GM18520 (cell line): ENCODE data around the gene ZP1.
"Not testable (repeated sequence)": the region's sequence is repeated elsewhere in the genome, so short reads cannot be mapped to it uniquely, and the experiment has no call there.

Source experiments
- ATAC-seq: cut with Tn5 transposase; IDR thresholded peaks from one replicate; pipeline ENCODE4 v1.9.1; 2021; ENCODE audit not compliant: unreplicated experiment

The ZP1 gene

GRCh38 chr11:60906132-60906972 lies 39.0 kb downstream of the ZP1 start, which contains the start of gene PRPF19:
PRPF19 (minus strand) TSS chr11:60906585; CDS start chr11:60906382, 203 bp downstream.
- ATAC-seq = peak; percentile 73

- no peak for ATAC-seq
Measured at GRCh38 chr11:60908803-60909202, 41.5 kb downstream of the ZP1 start.

DNA sequence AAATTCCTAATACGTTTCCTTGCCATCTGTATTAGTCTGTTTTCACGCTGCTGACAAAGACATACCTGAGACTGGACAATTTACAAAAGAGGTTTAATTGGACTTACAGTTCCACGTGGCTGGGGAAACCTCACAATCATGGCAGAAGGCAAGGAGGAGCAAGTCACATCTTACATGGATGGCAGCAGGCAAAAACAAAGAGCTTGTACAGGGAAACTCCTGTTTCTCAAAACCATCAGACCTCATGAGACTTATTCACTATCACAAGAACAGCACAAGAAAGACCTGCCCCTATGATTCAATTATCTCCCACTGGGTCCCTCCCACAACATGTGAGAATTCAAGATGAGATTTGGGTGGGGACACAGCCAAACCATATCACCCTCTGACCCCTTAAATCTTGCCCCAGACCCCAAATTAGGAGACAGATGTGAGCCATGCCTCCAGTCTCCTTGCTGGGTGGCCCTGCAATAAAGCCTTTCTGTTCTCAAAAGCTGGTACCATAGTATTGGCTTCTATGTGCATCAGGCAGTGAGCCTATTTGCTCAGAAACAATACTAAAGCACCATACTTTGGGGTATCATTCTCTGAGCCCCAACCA lies 42.4 kb downstream of the ZP1 start:
- not testable (repeated sequence) for ATAC-seq

DNA sequence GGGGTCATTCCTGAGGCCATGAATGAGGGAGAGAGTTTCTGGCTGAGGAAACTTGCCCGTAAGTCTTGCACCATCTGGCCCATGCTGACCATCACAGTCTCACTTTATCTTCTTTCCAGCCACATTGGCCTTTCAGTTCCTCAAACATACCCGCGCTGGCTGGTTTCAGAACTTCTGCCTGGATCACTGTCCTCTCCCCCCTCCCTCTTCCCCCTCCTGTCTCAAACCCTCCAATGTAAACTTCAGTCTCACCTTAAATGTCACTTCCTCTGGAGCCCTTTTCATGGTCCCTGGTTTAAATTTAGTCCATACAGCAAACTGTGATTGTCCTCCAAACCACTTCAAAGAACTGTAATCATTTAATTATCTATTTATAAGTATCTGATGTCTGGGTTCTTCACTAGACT lies 42.9 kb downstream of the ZP1 start:
- peak; percentile 18 for ATAC-seq

DNA sequence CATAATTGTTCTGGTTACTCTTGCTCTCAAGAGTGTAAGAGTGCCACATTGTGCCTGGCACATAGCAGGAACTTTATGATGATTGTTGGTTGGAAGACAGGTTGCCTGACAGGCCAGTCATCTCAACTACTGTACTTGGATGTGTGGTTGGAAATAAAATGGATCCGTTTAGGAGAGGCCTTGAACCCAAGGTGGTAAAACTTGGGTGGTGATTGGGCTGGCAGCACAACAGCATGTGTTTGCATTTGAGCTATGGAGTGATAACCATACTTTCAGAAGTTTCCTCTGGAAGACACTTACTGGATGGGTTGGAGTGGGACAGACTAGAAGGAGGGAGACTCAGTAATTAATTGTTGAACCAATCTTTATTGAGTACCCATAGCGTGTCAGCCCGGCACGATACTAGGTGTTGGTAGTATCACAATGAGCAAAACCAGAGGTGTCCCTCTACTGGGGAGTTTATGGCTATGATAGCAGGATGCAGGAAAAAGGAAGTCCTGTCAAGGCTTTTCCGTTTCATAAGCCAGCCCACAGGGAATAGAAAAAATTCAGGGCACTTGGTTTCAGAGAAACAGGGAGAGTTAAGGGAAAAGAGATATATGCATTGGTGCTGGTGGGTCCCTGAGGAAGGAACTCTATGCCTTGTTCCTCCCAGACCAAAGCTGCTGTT lies 43.5 kb downstream of the ZP1 start:
- no peak for ATAC-seq

DNA sequence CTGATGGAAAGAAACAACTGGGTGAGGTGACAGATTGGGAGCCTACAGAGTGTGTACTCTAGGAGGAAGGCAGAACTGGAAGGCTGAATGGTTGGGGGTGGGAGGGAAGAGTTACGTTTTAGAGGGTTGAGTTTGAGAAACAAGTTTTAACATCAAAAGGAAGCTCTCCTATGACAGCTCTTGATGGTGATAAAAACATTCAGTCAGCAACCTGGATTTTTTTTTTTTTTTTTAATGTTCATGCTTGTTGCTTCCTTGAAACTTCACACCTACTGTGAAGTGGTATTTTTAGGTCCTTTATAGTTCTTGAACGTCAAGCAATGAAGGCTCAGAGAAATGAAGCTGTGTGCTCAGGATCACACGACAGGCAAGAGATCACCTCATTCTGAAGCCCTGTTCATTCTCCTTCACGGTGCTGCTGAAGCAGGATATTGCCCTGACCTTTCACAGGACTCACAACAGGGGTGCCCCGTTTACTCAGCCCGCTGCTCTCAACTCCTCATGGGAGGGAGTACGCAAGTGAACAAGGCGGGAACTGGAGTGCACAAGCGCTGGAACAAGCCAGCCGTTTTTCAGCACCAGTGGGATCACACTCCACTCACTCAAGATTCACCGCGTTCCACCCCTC lies 45.0 kb downstream of the ZP1 start:
- no peak for ATAC-seq

DNA sequence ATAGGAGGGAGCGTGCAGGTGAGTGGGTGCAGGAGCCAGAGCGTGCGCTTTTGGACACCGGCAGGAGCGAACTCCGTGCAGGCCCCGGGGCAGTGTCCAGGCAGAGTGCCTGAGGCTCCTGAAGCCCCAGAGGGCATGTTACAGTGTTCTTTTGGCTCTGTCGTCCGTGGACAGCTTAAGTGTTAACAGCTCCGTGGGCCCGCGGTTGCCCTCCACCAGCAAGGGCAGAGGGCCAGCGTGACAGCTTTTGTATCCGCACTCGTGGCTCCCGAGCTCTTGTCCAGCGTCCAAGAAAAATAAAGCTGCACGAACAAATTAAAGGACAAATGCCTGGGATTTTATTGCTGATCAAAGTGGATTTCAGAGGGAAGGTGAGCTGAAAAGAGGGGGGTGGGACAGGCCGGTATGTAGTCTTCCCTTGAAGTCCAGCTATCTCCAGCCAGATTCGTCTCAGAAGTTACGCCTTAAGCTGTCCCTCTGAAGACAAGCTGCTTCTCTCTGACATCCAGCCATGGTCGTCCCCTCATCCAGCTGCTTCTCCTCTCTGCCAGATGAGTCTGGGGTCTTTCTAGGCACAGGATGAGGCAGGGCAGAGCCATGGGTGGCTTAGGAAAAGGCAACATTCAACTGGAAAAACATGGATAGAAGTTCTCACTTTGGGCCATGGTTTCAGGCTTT lies 45.6 kb downstream of the ZP1 start:
- ATAC-seq = no peak

DNA sequence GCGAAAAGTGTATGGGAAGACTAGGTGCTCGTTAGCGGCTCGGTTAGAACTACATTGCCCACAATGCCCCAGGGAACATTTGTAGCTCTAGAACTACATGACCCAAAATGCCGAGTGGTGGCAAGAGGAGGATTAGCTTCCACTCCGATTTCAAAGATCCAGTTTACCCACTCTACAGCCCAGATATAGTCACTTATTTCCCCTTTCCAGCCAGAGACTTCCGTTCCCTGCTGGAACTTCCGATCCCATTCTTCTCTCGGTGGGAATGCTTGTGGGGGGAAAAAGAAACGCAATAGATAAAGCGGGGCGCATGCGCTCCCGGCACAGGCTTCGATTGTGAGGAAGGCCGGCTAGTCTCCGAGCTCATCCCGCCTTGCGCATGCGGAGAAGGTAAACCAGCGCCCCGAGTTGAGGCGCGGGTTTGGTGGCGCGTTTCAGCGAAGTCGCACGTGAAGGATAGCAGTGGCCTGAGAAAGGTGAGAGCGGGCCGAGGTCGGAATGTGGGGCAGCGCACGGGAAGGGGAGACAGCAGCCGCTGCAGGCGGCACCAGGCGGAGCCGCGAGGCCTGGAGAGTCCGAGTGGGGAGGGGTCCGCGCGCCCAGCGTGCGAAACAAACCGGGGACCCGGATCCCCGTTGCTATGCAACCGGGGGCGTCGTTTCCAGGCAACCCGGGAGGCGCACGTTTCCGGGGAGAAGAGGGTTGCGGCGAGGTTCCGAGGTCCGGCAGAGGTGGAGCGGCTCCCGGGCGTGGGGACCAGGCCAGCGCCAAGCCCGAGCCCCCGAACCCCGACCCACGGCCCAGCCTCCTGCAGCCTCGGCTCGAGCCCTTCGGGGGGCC lies 46.7 kb downstream of the ZP1 start, which contains the start of gene TMEM109:
TMEM109 (plus strand) TSS at position 366 of the 840 bp plus-strand sequence. CDS start 5,536 bp downstream, outside the sequence.
- peak; percentile 23 for ATAC-seq

DNA sequence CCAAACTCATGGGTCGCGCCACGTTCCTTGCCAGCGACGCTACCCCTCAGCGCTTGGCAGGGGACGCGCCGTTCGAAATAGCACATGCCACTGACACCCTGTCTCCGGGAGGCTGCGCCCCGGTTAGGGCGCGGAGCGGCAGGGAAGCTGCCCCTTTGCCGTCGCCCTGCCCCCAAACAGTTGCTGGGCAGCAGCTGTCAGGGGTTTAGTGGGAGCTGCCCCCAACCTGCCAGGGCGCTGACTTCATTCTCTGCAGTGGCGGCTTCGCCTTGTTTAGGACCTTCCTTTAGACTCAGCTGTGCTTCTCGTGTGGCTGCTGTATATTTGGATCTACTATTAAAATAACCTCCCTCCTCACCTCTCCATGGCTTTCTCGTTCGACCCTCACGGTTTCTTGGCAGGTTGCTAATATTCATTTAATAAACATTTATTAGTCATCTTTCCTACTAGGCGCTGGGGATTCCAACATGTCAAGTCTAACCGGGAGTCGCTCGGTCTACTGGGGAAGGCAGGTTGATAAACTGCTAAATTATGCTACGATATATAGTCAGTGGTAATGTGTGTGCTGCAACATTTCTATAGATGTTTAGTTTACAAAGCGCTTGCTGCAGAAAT lies 47.4 kb downstream of the ZP1 start:
- ATAC-seq = no peak

- ATAC-seq = peak; percentile 33
Measured at GRCh38 chr11:60915248-60915914, 48.0 kb downstream of the ZP1 start.

DNA sequence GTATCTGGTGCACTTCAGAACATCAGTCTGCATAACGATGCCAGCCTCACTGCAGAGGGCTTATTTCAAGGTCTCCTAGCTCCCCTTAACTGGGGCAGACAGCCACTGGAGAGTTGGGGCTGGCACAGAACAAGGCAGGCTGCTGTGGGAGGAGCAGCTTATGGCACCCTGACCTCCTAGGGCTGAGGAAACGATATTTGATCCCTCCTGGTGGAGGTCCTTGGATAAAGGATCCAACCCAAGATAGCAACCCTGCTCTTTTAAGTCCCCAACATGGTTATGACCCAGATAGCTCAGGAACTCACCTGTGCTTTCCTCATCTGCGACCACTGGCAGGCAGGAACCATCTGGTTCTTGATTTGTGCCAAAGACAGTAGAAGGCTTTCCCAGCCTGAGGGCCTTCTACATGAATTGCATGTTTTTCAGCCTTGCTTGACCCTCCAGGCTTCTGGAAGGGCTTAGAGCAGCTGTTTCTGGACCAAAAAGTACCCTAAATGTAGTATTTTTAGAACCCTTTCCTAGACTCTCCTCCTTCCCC lies 49.4 kb downstream of the ZP1 start:
- no peak for ATAC-seq

DNA sequence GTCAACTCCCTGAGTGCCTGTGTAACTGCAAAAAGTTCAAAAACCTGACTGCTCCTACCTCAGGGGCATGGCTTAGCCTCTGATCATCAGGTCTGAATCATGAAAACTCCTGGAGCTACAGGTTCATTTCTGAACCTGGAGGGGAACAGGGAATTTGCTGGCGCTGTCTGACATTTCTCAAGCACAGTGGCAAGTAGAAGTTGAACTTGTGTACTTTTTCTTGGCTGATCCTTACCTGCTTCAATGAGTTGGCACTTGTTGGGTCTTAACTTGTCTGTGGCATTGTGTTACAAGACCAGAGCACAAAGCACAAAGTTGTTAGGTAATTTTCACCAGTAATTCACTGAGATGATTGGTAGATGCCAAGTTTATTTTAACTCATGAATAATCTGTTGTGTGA lies 49.9 kb downstream of the ZP1 start:
- ATAC-seq = no peak

DNA sequence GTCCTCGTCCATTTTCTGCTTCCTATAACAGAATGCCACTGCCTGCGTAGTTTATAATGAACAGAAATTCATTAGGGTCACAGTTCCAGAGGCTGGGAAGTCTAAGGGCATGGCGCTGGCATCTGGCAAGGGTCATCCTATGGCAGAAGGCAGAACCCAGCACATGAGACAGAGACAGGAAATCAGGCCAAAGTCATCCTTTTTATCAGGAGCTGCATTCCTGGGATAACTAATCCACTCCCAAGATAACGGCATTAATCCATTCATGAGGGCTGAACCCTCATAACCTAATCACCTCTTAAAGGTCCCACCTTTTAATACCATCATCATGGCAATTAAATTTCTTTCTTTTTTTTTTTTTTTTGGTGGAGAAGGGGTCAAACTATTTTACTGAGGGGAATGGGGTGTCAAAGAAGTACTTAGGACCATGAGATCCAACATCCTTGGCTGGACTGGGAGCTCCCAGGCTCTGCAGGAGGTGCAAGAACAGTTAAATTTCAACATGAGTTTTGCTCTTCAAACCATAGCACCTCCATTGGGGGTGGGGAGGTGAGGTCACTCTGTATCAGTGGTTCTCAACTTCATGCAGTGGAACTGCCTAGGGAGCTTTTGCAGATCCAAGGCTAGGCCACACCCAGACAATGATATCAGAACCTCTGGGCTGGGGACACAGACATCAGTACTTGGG lies 51.1 kb downstream of the ZP1 start:
- ATAC-seq = no peak

DNA sequence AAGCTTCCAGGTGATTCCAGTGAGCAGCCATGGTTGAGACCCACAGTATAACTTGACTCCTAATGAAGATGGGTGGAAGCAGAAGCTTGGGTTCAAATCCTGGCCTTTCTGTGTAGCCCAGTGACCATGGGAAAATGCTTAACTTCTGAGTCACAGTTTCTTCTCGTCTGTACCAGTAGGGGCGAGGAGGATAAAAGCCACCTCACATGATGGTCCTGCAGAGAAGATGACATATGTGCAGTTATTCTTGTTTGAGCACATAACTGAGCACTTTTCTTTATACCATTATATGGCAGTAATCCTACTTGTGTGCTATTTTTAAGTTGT lies 51.6 kb downstream of the ZP1 start:
- no peak for ATAC-seq

GRCh38 chr11:60919320-60919719 lies 52.0 kb downstream of the ZP1 start:
- ATAC-seq = no peak

DNA sequence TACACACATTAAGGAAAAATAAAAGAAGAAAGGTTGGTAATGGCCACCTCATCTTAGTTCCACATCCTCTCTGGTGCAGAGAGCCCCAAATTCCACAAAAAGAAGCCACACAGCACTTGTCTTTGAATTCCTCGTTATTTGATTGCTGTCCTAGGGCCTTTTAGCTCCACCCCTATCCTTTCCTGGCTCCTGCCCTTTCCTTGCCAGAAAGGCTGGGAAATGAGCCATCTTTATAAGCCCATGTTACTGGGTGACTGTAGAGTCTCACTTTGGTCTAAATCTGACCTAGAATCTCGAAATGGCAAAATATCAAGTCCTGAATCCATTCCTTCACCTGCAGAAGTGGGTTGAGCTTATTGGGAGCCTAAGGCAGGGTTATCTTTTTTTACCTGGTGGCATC lies 52.6 kb downstream of the ZP1 start:
- ATAC-seq = no peak

DNA sequence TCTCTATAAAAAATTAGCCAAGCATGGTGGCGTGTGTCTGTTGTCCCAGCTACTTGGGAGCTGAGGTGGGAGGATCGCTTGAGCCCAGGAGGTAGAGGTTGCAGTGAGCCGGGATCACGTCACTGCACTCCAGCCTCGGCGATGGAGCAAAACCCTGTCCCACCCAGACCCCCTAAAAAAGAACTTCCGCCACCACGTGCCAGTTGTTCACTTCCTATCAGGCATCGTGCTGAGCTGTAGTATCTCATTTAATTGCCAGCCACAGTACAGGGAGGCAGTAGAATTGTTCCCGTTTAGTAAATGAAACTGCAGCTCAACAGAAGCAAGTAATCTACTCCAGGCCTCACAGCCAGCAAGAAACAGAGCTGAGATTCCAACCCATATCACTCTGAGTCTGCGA lies 53.9 kb downstream of the ZP1 start:
- ATAC-seq = no peak

DNA sequence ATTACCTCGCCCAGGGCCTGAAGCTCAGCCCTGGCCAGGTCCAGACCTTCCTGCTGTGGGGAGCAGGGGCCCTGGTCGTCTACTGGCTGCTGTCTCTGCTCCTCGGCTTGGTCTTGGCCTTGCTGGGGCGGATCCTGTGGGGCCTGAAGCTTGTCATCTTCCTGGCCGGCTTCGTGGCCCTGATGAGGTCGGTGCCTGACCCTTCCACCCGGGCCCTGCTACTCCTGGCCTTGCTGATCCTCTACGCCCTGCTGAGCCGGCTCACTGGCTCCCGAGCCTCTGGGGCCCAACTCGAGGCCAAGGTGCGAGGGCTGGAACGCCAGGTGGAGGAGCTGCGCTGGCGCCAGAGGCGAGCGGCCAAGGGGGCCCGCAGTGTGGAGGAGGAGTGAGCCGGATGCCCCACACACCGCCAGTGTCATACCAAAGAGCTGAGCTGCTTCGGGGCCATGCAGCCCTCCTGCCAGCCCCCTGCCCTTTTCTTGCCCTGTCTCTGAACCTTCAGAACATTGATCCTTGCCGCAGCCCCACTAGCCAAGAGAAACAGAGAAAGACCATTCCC lies 54.5 kb downstream of the ZP1 start:
- ATAC-seq = no peak
